Measurements from ENCODE around the gene IL17RE. TPM values are rescaled to one million over a fixed set of nuclear protein-coding genes. Genes with fewer than 3 reads are reported as not detected.

IL17RE gene
- total RNA-seq, 1 donor: 0.72 TPM

- Histone ChIP-seq H3K27me3 (ENCODE audit: insufficient read depth, low read length) (no peaks in the 10 kb centered on the region), H2AFZ (ENCODE audit: low read length) (no peak overlapping the region), H3K79me2 (ENCODE audit: insufficient read depth, low read length) (no peaks in the 10 kb centered on the region), H3K4me1 (ENCODE audit: insufficient read depth, low read length) (peaks cover 1% of the 10 kb centered on the region), H3K36me3 (ENCODE audit: insufficient read depth, low read length) (peaks cover 23% of the 10 kb centered on the region), H3K4me3 (ENCODE audit: insufficient read depth, low read length) (no peak overlapping the region), H3K27ac (ENCODE audit: low read depth, low read length) (no peak overlapping the region), H3K4me2 (ENCODE audit: insufficient read depth, low read length) (no peak overlapping the region), H4K20me1 (ENCODE audit: insufficient read depth, low read length) (no peaks in the 10 kb centered on the region), H3K9me3 (ENCODE audit: low read depth, low read length) (no peaks in the 10 kb centered on the region)
- DNase-seq (ENCODE audit: insufficient read length, low spot score, missing footprints): no peak
- TF ChIP-seq, protein P1, sequence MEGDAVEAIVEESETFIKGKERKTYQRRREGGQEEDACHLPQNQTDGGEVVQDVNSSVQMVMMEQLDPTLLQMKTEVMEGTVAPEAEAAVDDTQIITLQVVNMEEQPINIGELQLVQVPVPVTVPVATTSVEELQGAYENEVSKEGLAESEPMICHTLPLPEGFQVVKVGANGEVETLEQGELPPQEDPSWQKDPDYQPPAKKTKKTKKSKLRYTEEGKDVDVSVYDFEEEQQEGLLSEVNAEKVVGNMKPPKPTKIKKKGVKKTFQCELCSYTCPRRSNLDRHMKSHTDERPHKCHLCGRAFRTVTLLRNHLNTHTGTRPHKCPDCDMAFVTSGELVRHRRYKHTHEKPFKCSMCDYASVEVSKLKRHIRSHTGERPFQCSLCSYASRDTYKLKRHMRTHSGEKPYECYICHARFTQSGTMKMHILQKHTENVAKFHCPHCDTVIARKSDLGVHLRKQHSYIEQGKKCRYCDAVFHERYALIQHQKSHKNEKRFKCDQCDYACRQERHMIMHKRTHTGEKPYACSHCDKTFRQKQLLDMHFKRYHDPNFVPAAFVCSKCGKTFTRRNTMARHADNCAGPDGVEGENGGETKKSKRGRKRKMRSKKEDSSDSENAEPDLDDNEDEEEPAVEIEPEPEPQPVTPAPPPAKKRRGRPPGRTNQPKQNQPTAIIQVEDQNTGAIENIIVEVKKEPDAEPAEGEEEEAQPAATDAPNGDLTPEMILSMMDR (IDR thresholded peaks at IDR 0.05; ENCODE audit: extremely low read depth, low read depth, low read length): no peak
These were observed 25.5 kb downstream of the IL17RE start for GRCh38 chr3:9928158-9928557.

- Histone ChIP-seq H3K4me3 (ENCODE audit: insufficient read depth, low read length) (no peak overlapping the region), H2AFZ (ENCODE audit: low read length) (no peak overlapping the region), H3K4me2 (ENCODE audit: insufficient read depth, low read length) (no peak overlapping the region), H3K4me1 (ENCODE audit: insufficient read depth, low read length) (peaks cover 14% of the 10 kb centered on the region), H3K36me3 (ENCODE audit: insufficient read depth, low read length) (peaks cover 14% of the 10 kb centered on the region), H4K20me1 (ENCODE audit: insufficient read depth, low read length) (no peaks in the 10 kb centered on the region), H3K79me2 (ENCODE audit: insufficient read depth, low read length) (peaks cover 4% of the 10 kb centered on the region), H3K27me3 (ENCODE audit: insufficient read depth, low read length) (no peaks in the 10 kb centered on the region), H3K27ac (ENCODE audit: low read depth, low read length) (no peak overlapping the region), H3K9me3 (ENCODE audit: low read depth, low read length) (no peaks in the 10 kb centered on the region)
- TF ChIP-seq, protein P1 (IDR thresholded peaks at IDR 0.05; ENCODE audit: extremely low read depth, low read depth, low read length): peak; percentile 25
- DNase-seq (ENCODE audit: insufficient read length, low spot score, missing footprints): no peak
These were observed 28.3 kb downstream of the IL17RE start for GRCh38 chr3:9930804-9931418.

GRCh38 chr3:9932535-9932842, 29.8 kb downstream of the IL17RE start:
- Histone ChIP-seq H3K27me3 (ENCODE audit: insufficient read depth, low read length) (no peaks in the 10 kb centered on the region), H3K4me2 (ENCODE audit: insufficient read depth, low read length) (peak overlapping the region; percentile 88), H3K9me3 (ENCODE audit: low read depth, low read length) (no peaks in the 10 kb centered on the region), H3K27ac (ENCODE audit: low read depth, low read length) (peak overlapping the region; percentile 61), H3K79me2 (ENCODE audit: insufficient read depth, low read length) (peaks cover 4% of the 10 kb centered on the region), H3K4me1 (ENCODE audit: insufficient read depth, low read length) (peaks cover 14% of the 10 kb centered on the region), H4K20me1 (ENCODE audit: insufficient read depth, low read length) (no peaks in the 10 kb centered on the region), H3K36me3 (ENCODE audit: insufficient read depth, low read length) (peaks cover 20% of the 10 kb centered on the region), H3K4me3 (ENCODE audit: insufficient read depth, low read length) (peak overlapping the region; percentile 91), H2AFZ (ENCODE audit: low read length) (peak overlapping the region; percentile 86)
- no peak for DNase-seq (ENCODE audit: insufficient read length, low spot score, missing footprints)
- TF ChIP-seq, protein P1 (IDR thresholded peaks at IDR 0.05; ENCODE audit: extremely low read depth, low read depth, low read length): no peak

DNA sequence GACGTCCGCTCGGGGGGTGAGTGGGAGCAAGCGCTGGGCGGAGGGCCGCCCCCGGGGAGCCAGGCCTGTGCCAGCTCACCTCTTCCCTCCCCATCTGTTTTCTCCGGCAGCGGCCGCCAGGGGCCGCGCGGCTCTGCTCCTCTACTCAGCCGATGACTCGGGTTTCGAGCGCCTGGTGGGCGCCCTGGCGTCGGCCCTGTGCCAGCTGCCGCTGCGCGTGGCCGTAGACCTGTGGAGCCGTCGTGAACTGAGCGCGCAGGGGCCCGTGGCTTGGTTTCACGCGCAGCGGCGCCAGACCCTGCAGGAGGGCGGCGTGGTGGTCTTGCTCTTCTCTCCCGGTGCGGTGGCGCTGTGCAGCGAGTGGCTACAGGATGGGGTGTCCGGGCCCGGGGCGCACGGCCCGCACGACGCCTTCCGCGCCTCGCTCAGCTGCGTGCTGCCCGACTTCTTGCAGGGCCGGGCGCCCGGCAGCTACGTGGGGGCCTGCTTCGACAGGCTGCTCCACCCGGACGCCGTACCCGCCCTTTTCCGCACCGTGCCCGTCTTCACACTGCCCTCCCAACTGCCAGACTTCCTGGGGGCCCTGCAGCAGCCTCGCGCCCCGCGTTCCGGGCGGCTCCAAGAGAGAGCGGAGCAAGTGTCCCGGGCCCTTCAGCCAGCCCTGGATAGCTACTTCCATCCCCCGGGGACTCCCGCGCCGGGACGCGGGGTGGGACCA, 30.4 kb downstream of the IL17RE start:
- peak overlapping the region; percentile 88 for H3K4me2 ChIP-seq (ENCODE audit: insufficient read depth, low read length)
- H3K27ac ChIP-seq (ENCODE audit: low read depth, low read length): peak overlapping the region; percentile 61
- H4K20me1 ChIP-seq (ENCODE audit: insufficient read depth, low read length): no peaks in the 10 kb centered on the region
- H2AFZ ChIP-seq (ENCODE audit: low read length): peak overlapping the region; percentile 94
- peaks cover 4% of the 10 kb centered on the region for H3K79me2 ChIP-seq (ENCODE audit: insufficient read depth, low read length)
- peaks cover 14% of the 10 kb centered on the region for H3K4me1 ChIP-seq (ENCODE audit: insufficient read depth, low read length)
- TF ChIP-seq, protein P1 (IDR thresholded peaks at IDR 0.05; ENCODE audit: extremely low read depth, low read depth, low read length): peak; percentile 63
- peak; percentile 98 for DNase-seq (ENCODE audit: insufficient read length, low spot score, missing footprints)
- H3K9me3 ChIP-seq (ENCODE audit: low read depth, low read length): no peaks in the 10 kb centered on the region
- peak overlapping the region; percentile 91 for H3K4me3 ChIP-seq (ENCODE audit: insufficient read depth, low read length)
- no peaks in the 10 kb centered on the region for H3K27me3 ChIP-seq (ENCODE audit: insufficient read depth, low read length)
- peaks cover 23% of the 10 kb centered on the region for H3K36me3 ChIP-seq (ENCODE audit: insufficient read depth, low read length)
